Activated T-helper 1 cell treated with anti-CD3 and anti-CD28 coated beads, Interleukin-2, amount 50 U/mL, for 16 hours (primary cell): ENCODE results near the gene ANKRD30B.
"Not testable (repeated sequence)": the region's sequence is repeated elsewhere in the genome, so short reads cannot be mapped to it uniquely, and the experiment has no call there.

ENCODE experiments used
- DNase-seq, 2 donors: peaks; one replicate each; pipeline ENCODE4 v3.0.0-alpha.2; 2020; ENCODE audit warnings: low read depth in 1 of 2, low spot score in 1 of 2

ANKRD30B gene

DNA sequence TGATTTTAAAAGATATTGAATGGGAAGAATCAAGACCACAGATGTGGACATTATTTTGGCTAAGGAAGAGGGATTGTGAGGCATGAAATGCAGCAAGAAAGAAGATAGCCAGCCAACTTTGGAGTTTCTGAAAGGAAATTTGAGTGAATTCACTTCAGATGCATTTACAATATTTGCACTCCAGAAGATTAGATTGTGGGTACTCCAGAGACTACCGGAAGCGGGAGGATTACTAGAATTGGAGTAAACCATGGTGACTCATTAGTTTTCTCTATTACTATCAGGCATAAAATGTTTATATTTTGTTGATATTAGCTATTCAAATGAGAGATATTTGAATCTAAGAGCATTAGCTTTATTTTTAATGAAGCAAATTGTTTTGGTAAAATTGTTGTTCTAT lies 93.6 kb downstream of the ANKRD30B start:
- not testable (repeated sequence) for DNase-seq

DNA sequence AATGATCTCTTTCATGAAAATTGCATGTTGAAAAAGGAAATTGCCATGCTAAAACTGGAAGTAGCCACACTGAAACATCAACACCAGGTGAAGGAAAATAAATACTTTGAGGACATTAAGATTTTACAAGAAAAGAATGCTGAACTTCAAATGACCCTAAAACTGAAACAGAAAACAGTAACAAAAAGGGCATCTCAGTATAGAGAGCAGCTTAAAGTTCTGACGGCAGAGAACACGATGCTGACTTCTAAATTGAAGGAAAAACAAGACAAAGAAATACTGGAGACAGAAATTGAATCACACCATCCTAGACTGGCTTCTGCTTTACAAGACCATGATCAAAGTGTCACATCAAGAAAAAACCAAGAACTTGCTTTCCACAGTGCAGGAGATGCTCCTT lies 103.6 kb downstream of the ANKRD30B start:
- not testable (repeated sequence) for DNase-seq

DNA sequence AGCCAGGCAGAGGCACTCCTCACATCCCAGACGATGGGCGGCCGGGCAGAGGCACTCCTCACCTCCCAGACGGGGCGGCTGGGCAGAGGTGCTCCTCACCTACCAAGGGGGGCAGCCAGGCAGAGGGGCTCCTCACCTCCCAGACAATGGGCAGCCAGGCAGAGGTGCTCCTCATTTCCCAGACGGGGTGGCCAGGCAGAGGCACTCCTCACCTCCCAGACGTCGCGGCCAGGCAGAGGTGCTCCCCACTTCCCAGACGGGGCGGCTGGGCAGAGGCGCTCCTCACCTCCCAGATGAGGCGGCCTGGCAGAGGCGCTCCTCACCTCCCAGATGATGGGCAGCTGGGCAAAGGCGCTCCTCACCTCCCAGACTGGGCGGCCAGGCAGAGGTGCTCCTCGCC lies 107.7 kb downstream of the ANKRD30B start:
- DNase-seq, result not testable (repeated sequence)

DNA sequence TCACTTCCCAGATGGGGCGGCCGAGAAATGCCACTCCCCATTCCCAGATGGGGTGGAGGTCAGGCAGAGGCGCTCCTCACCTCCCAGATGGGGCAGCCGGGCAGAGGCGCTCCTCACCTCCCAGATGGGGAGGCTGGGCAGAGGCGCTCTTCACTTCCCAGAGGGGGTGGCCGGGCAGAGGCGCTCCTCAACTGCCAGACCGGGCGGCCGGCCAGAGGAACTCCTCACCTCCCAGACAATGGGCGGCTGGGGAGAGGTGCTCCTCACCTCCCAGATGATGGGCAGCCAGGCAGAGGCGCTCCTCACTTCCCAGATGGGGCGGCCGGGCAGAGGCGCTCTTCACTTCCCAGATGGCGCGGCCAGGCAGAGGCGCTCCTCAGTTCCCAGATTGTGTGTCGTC lies 108.3 kb downstream of the ANKRD30B start:
- DNase-seq, result not testable (repeated sequence)

DNA sequence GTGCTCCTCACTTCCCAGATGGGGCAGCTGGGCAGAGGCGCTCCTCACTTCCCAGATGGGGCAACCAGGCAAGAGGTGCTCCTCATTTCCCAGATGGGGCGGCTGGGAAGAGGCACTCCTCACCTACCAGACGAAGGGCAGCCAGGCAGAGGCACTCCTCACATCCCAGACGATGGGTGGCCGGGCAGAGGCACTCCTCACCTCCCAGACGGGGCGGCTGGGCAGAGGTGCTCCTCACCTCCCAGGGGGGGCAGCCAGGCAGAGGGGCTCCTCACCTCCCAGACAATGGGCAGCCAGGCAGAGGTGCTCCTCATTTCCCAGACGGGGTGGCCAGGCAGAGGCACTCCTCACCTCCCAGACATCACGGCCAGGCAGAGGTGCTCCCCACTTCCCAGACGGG lies 110.5 kb downstream of the ANKRD30B start:
- DNase-seq, result not testable (repeated sequence)

DNA sequence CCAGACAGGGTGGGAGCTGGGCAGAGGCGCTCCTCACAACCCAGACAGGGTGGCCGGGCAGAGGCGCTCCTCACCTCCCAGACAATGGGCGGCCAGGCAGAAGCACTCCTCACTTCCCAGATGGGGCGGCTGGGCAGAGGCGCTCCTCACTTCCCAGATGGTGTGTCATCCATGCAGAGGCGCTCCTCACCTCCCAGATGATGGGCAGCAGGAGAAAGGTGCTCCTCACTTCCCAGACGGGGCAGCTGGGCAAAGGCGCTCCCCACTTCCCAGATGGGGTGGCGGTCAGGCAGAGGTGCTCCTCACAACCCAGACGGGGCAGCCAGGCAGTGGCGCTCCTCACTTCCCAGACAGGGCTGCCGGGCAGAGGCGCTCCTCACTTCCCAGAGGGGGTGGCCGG lies 112.0 kb downstream of the ANKRD30B start:
- DNase-seq, result not testable (repeated sequence)

DNA sequence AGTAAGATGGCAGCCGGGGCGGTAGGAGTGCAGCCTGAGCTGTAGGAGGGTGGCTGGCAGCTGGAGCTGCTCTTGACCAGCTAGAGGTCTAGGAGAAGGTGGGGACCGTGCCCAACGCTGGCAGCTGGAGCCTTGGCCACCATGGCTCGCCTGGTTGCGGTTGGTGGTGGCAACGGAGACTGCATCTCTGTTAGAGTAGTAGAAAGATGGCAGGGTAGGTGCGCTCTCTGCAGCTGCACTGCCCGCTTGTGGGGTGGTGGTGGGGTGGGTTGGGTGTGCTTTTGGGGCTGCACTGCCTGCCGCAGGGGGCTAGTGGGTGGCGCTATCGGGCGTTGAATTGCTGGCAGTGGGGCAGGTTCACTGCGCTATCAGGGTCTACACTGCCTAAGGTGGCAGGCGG lies 118.5 kb downstream of the ANKRD30B start:
- not testable (repeated sequence) for DNase-seq

DNA sequence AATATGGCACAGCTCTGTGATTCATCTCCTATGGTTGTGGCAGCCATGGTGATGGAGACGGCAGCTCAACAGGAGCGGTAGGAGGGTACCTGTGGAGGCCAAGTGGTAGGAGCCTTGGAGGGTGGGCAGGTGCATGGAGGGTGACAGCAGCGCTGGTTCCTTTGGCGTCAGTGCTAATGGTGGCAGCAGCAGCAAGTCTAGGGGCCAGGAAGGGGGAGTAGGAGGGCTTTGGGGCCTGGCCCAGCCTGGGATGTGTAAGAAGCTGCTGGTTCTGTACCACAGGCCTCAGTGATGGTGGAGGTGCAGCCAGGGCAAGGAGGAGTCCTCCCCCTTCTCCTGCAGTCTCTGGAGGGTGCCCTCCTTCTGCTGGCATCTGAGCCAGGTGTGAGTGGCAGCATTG lies 120.0 kb downstream of the ANKRD30B start:
- DNase-seq, result not testable (repeated sequence)

DNA sequence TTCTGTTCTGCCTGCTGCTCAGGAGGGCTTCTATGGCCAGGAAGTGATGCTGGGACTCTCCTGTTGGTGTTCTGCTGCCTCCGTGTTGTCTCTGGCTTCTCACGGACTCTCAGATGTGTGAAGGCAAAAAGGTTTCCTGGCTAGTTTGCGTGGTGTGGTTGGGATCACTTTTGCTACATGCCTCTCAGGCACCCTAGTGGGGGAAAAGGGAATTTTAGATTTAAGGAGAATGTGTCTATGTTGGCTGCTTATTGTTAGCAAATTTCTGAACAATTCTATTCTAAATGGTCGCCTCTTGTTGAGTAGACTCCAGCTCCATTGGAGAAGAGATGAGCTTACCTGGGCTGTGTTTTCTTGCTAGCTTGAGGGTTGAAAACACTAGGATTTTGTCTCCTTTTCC lies 120.9 kb downstream of the ANKRD30B start:
- not testable (repeated sequence) for DNase-seq

DNA sequence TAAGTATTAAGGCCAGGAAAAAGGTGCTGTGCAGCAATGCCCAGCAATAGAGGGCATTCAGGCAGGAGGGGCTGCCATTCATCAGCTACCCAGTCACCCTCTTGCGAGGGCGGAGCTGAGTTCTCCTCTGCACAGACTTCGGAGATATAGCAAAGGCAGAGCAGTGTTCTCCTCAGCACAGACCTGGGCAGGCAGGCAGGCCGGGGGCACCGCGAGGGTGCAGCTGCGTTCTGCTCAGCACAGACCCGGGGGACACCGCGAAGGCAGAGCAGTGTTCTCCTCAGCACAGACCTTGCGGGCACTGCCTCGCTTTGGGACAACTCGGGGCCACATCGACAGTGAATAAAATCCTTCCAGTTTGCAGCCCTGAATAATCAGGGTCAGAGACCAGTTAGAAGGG lies 130.9 kb downstream of the ANKRD30B start:
- DNase-seq, result not testable (repeated sequence)

DNA sequence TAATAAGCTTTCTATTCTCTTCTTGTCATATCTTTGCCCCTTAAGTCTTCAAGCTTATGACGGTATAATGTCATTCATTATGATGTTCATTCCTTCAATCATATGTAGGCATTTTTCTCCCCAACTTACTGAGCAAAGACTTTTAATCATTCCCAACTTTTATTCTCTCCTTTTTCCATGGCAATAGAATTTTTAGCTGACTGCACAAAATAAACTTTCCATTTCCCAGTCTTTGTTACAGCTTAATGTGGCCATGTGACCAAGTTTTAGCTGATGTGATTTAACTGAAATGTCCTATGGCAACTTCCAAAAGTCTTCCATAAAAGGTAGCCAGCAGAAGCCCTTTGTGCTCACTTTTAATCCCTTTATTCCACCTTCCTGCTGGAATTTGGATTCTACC lies 152.5 kb downstream of the ANKRD30B start:
- DNase-seq, result no peak
